ENCODE results near the gene PLXNC1.

The PLXNC1 gene

GRCh38 chr12:94264736-94265485 lies 116.5 kb downstream of the PLXNC1 start:
- no peak for DNase-seq (ENCODE audit: low spot score)

GRCh38 chr12:94265539-94265938 lies 117.2 kb downstream of the PLXNC1 start:
- DNase-seq (ENCODE audit: low spot score) = peak; percentile 35

- peak; percentile 65 for DNase-seq (ENCODE audit: low spot score)
Measured at GRCh38 chr12:94265966-94266745, 117.8 kb downstream of the PLXNC1 start.

GRCh38 chr12:94266796-94267536 lies 118.6 kb downstream of the PLXNC1 start:
- DNase-seq (ENCODE audit: low spot score) = peak; percentile 68

GRCh38 chr12:94267537-94267872 lies 119.1 kb downstream of the PLXNC1 start:
- DNase-seq (ENCODE audit: low spot score) = no peak

- peak; percentile 30 for DNase-seq (ENCODE audit: low spot score)
Measured at GRCh38 chr12:94267921-94268471, 119.6 kb downstream of the PLXNC1 start.

GRCh38 chr12:94269316-94269999 lies 121.1 kb downstream of the PLXNC1 start:
- no peak for DNase-seq (ENCODE audit: low spot score)

- DNase-seq (ENCODE audit: low spot score) = no peak
Measured at GRCh38 chr12:94271351-94271750, 123.0 kb downstream of the PLXNC1 start.

- no peak for DNase-seq (ENCODE audit: low spot score)
Measured at GRCh38 chr12:94272280-94272679, 123.9 kb downstream of the PLXNC1 start.

GRCh38 chr12:94273272-94273671 lies 124.9 kb downstream of the PLXNC1 start:
- DNase-seq (ENCODE audit: low spot score) = no peak

GRCh38 chr12:94276725-94277124 lies 128.3 kb downstream of the PLXNC1 start:
- no peak for DNase-seq (ENCODE audit: low spot score)

- DNase-seq (ENCODE audit: low spot score) = no peak
Measured at GRCh38 chr12:94277426-94278000, 129.1 kb downstream of the PLXNC1 start.

- no peak for DNase-seq (ENCODE audit: low spot score)
Measured at GRCh38 chr12:94280063-94280462, 131.7 kb downstream of the PLXNC1 start.

- DNase-seq (ENCODE audit: low spot score) = no peak
Measured at GRCh38 chr12:94282675-94283074, 134.3 kb downstream of the PLXNC1 start.

GRCh38 chr12:94284046-94284445 lies 135.7 kb downstream of the PLXNC1 start:
- no peak for DNase-seq (ENCODE audit: low spot score)

- no peak for DNase-seq (ENCODE audit: low spot score)
Measured at GRCh38 chr12:94284859-94285258, 136.5 kb downstream of the PLXNC1 start.

- no peak for DNase-seq (ENCODE audit: low spot score)
Measured at GRCh38 chr12:94285943-94286582, 137.7 kb downstream of the PLXNC1 start.

- no peak for DNase-seq (ENCODE audit: low spot score)
Measured at GRCh38 chr12:94286583-94287244, 138.3 kb downstream of the PLXNC1 start.

- DNase-seq (ENCODE audit: low spot score) = no peak
Measured at GRCh38 chr12:94287245-94287628, 138.9 kb downstream of the PLXNC1 start.

Measured in AG20443 (cell line).